ENCODE measurements around the gene DCAF17. TPM values are rescaled to one million over a fixed set of nuclear protein-coding genes. Genes with fewer than 3 reads are reported as not detected.

The DCAF17 gene
- total and polyA plus RNA-seq, 2 donors (not counting 1 experiment from before 2014, with no cell fraction given) = 8.8 to 29.4 TPM

DNA sequence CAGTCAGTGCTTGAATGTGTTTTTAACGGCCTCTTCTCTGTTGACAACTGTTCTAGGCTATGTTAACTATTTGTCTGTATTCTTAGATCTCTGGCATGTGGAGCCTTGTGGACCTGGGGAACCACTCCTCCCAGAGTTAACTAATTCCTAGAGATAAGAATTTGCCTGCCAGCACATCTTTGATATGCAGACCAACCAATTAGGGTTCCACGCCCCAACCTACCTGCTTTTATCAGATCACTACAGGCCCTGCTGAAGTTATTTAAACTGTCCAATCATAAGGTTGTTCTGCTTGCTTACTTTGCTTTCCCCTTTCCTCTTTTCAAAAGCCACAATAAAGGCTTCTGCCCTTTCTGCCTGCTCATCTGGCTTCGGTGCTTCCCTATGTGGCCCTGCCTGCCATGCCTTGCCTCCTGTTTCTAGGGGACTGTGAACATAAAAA, 79.7 kb downstream of the DCAF17 start:
- Mint-ChIP-seq H3K27me3 (peaks cover 5% of the 10 kb centered on the region), H3K9me3 (ENCODE audit: insufficient read depth) (no peaks in the 10 kb centered on the region), H3K4me3 (no peak overlapping the region), H3K4me1 (peaks cover 10% of the 10 kb centered on the region), H3K27ac (no peak overlapping the region)
- POLR2A ChIA-PET = no interaction called here
- Histone ChIP-seq H3K27me3 (replicated peaks in 1 of 4; ENCODE audit: control extremely low read depth in 1 of 4, control insufficient read depth in 3 of 4, insufficient read depth in 4 of 4, low read length in 3 of 4) (no peaks in the 10 kb centered on the region), H3K27ac (ENCODE audit: low read length in 2 of 2) (no peak overlapping the region), H3K4me2 (replicated peaks; ENCODE audit: low read depth, low read length, poor library complexity, severe bottlenecking) (no peak overlapping the region), H4K20me1 (ENCODE audit: control insufficient read depth, insufficient read depth, low read length, poor library complexity, severe bottlenecking) (no peaks in the 10 kb centered on the region), H3K9me3 (ENCODE audit: control extremely low read depth in 1 of 3, control insufficient read depth in 2 of 3, insufficient read depth in 1 of 3, low read length in 2 of 3) (peaks cover 0 to 2% (median 0%) of the 10 kb centered on the region in 3 donors), H2AFZ (ENCODE audit: insufficient read depth, low read depth, low read length, poor library complexity, severe bottlenecking) (no peak overlapping the region), H3K9ac (ENCODE audit: low read length) (no peak overlapping the region), H3K79me2 (ENCODE audit: control insufficient read depth, insufficient read depth, low read length) (no peaks in the 10 kb centered on the region), H3K4me1 (ENCODE audit: control insufficient read depth in 2 of 2, insufficient read depth in 2 of 2, low read length in 2 of 2) (peaks cover 0 to 5% of the 10 kb centered on the region in 2 donors), H3K4me3 (ENCODE audit: control extremely low read depth in 1 of 5, extremely low read depth in 1 of 5, insufficient read depth in 1 of 5, low read depth in 2 of 5, low read length in 4 of 5) (no peak overlapping the region), H3K36me3 (replicated peaks in 1 of 2; ENCODE audit: control extremely low read depth in 1 of 2, control insufficient read depth in 1 of 2, extremely low read depth in 1 of 2, insufficient read depth in 2 of 2, low read length in 1 of 2) (no peaks in the 10 kb centered on the region)
- TF ChIP-seq, protein P1, sequence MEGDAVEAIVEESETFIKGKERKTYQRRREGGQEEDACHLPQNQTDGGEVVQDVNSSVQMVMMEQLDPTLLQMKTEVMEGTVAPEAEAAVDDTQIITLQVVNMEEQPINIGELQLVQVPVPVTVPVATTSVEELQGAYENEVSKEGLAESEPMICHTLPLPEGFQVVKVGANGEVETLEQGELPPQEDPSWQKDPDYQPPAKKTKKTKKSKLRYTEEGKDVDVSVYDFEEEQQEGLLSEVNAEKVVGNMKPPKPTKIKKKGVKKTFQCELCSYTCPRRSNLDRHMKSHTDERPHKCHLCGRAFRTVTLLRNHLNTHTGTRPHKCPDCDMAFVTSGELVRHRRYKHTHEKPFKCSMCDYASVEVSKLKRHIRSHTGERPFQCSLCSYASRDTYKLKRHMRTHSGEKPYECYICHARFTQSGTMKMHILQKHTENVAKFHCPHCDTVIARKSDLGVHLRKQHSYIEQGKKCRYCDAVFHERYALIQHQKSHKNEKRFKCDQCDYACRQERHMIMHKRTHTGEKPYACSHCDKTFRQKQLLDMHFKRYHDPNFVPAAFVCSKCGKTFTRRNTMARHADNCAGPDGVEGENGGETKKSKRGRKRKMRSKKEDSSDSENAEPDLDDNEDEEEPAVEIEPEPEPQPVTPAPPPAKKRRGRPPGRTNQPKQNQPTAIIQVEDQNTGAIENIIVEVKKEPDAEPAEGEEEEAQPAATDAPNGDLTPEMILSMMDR (IDR thresholded peaks at IDR 0.05) = no peak
- no peak for TF ChIP-seq EZH2 (IDR thresholded peaks at IDR 0.05; ENCODE audit: borderline replicate concordance, insufficient read depth, low read depth, low read length, poor library complexity, severe bottlenecking)
- intact Hi-C loops (cut with micrococcal nuclease) = no loop called here
- CTCF ChIA-PET = no interaction called here
- 56% methylated on average over 1 of the region's 3 CpGs for WGBS (ENCODE audit: insufficient coverage)
- no peak for ATAC-seq (ENCODE audit: low read depth)
- no peak for DNase-seq

DNA sequence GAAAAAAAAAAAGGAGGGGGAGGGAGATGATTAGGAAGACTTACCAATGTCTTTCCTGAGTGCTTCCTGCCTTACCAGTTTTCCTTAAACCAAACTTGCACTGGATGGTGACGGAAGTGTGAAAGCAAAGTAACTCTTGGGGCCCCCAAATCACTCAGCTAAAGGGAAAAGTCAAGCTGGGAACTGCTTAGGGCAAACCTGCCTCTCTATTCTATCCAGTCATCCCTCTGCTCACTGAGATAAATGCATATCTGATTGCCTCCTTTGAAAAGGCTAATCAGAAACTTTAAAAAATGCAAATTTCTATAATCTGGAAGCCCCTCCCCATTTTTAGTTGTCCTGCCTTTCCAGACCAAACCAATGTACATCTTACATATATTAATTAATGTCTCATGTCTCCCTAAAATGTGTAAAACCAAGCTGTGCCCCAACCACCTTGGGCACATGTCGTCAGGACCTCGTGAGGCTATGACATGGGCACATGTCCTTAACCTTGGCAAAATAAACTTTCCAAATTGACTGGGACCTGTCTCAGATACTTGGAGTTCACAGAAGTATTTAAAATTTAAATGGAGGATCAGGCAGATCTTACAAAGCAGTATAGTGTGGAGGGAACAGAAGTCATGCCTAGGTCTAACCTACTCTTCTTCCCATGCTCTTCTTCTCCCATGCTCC, 81.0 kb downstream of the DCAF17 start:
- H3K4me1 ChIP-seq (ENCODE audit: control insufficient read depth in 2 of 2, insufficient read depth in 2 of 2, low read length in 2 of 2) = peaks cover 0 to 5% of the 10 kb centered on the region in 2 donors
- ATAC-seq (ENCODE audit: low read depth) (no peak), DNase-seq (no peak)
- Mint-ChIP-seq H3K4me1 (peaks cover 7% of the 10 kb centered on the region), H3K4me3 (no peak overlapping the region), H3K27ac (no peak overlapping the region), H3K9me3 (ENCODE audit: insufficient read depth) (no peaks in the 10 kb centered on the region), H3K27me3 (peaks cover 17% of the 10 kb centered on the region)
- WGBS (ENCODE audit: insufficient coverage) = 89% methylated on average over 3 of the region's 3 CpGs
- H4K20me1 ChIP-seq (ENCODE audit: control insufficient read depth, insufficient read depth, low read length, poor library complexity, severe bottlenecking) = no peaks in the 10 kb centered on the region
- H3K9ac ChIP-seq (ENCODE audit: low read length) = no peak overlapping the region
- intact Hi-C loops (cut with micrococcal nuclease) = no loop called here
- H3K27ac ChIP-seq (ENCODE audit: low read length in 2 of 2) = no peak overlapping the region
- no peak overlapping the region for H3K4me3 ChIP-seq (ENCODE audit: control extremely low read depth in 1 of 5, extremely low read depth in 1 of 5, insufficient read depth in 1 of 5, low read depth in 2 of 5, low read length in 4 of 5)
- peaks cover 0 to 4% (median 2%) of the 10 kb centered on the region in 4 experiments for H3K27me3 ChIP-seq (replicated peaks in 1 of 4; ENCODE audit: control extremely low read depth in 1 of 4, control insufficient read depth in 3 of 4, insufficient read depth in 4 of 4, low read length in 3 of 4)
- H3K79me2 ChIP-seq (ENCODE audit: control insufficient read depth, insufficient read depth, low read length) = no peaks in the 10 kb centered on the region
- no peaks in the 10 kb centered on the region for H3K36me3 ChIP-seq (replicated peaks in 1 of 2; ENCODE audit: control extremely low read depth in 1 of 2, control insufficient read depth in 1 of 2, extremely low read depth in 1 of 2, insufficient read depth in 2 of 2, low read length in 1 of 2)
- ChIA-PET POLR2A (no interaction called here), CTCF (no interaction called here)
- H3K9me3 ChIP-seq (ENCODE audit: control extremely low read depth in 1 of 3, control insufficient read depth in 2 of 3, insufficient read depth in 1 of 3, low read length in 2 of 3) = peaks cover 0 to 2% (median 0%) of the 10 kb centered on the region in 3 donors
- H2AFZ ChIP-seq (ENCODE audit: insufficient read depth, low read depth, low read length, poor library complexity, severe bottlenecking) = no peak overlapping the region
- no peak for TF ChIP-seq EZH2 (IDR thresholded peaks at IDR 0.05; ENCODE audit: borderline replicate concordance, insufficient read depth, low read depth, low read length, poor library complexity, severe bottlenecking)
- TF ChIP-seq, protein P1 (IDR thresholded peaks at IDR 0.05) = no peak
- H3K4me2 ChIP-seq (replicated peaks; ENCODE audit: low read depth, low read length, poor library complexity, severe bottlenecking) = no peak overlapping the region
